Stimulated activated naive CD8-positive, alpha-beta T cell treated with anti-CD3 and anti-CD28 coated beads, Interleukin-15, Interleukin-2, amounts not matched to agents 100 ng/mL and 50 ng/mL, for 24 hours (primary cell): ENCODE results near the gene CLDN10.
A peak's percentile ranks its signal among the peaks of the same experiment; 100 is the strongest.

ENCODE experiments used
- H3K27ac Mint-ChIP-seq: one replicate; pipeline ENCODE4 v1.8.0; 2021; ENCODE audit warnings: mild to moderate bottlenecking, mixed read lengths
- H3K27me3 Mint-ChIP-seq: one replicate; pipeline ENCODE4 v1.8.0; 2021; ENCODE audit warnings: mixed read lengths
- H3K36me3 Mint-ChIP-seq: one replicate; pipeline ENCODE4 v1.8.0; 2021; ENCODE audit warnings: low read depth, mixed read lengths
- H3K4me1 Mint-ChIP-seq: one replicate; pipeline ENCODE4 v1.8.0; 2021; ENCODE audit warnings: low read depth, mixed read lengths
- H3K4me3 Mint-ChIP-seq: one replicate; pipeline ENCODE4 v1.8.0; 2021; ENCODE audit warnings: mild to moderate bottlenecking, mixed read lengths
- H3K9me3 Mint-ChIP-seq: one replicate; pipeline ENCODE4 v1.8.0; 2021; ENCODE audit warnings: mixed read lengths

Gene CLDN10

GRCh38 chr13:95527955-95528354 lies 24.6 kb upstream of the CLDN10 start:
- Mint-ChIP-seq H3K4me3 (no peak overlapping the region), H3K27ac (no peak overlapping the region), H3K36me3 (peaks cover 4% of the 10 kb centered on the region), H3K4me1 (no peaks in the 10 kb centered on the region), H3K27me3 (peaks cover 29% of the 10 kb centered on the region), H3K9me3 (peaks cover 9% of the 10 kb centered on the region)

GRCh38 chr13:95530178-95530577 lies 22.3 kb upstream of the CLDN10 start:
- Mint-ChIP-seq H3K4me1 (peaks cover 2% of the 10 kb centered on the region), H3K27ac (no peak overlapping the region), H3K9me3 (peaks cover 9% of the 10 kb centered on the region), H3K4me3 (no peak overlapping the region), H3K27me3 (peaks cover 35% of the 10 kb centered on the region), H3K36me3 (peaks cover 4% of the 10 kb centered on the region)

- Mint-ChIP-seq H3K4me1 (peaks cover 9% of the 10 kb centered on the region), H3K27me3 (peaks cover 43% of the 10 kb centered on the region), H3K27ac (no peak overlapping the region), H3K9me3 (peaks cover under 1% of the 10 kb centered on the region), H3K36me3 (peaks cover under 1% of the 10 kb centered on the region), H3K4me3 (no peak overlapping the region)
Measured at GRCh38 chr13:95533545-95534160, 18.9 kb upstream of the CLDN10 start.

- peaks cover 38% of the 10 kb centered on the region for H3K27me3 Mint-ChIP-seq
- no peak overlapping the region for H3K4me3 Mint-ChIP-seq
- no peaks in the 10 kb centered on the region for H3K9me3 Mint-ChIP-seq
Measured at GRCh38 chr13:95535243-95535642, 17.3 kb upstream of the CLDN10 start.

GRCh38 chr13:95536632-95537241 lies 15.8 kb upstream of the CLDN10 start:
- Mint-ChIP-seq H3K36me3 (no peaks in the 10 kb centered on the region), H3K9me3 (no peaks in the 10 kb centered on the region), H3K27ac (no peak overlapping the region), H3K27me3 (peaks cover 41% of the 10 kb centered on the region), H3K4me3 (no peak overlapping the region), H3K4me1 (peaks cover 9% of the 10 kb centered on the region)

More at GRCh38 chr13:95535243-95535642, 17.3 kb upstream of the CLDN10 start:
- H3K4me1 Mint-ChIP-seq, result peaks cover 9% of the 10 kb centered on the region
- no peaks in the 10 kb centered on the region for H3K36me3 Mint-ChIP-seq
- H3K27ac Mint-ChIP-seq, result no peak overlapping the region

GRCh38 chr13:95540888-95541287 lies 11.6 kb upstream of the CLDN10 start:
- Mint-ChIP-seq H3K4me1 (no peaks in the 10 kb centered on the region), H3K27me3 (peaks cover 27% of the 10 kb centered on the region), H3K27ac (no peak overlapping the region), H3K36me3 (no peaks in the 10 kb centered on the region), H3K9me3 (no peaks in the 10 kb centered on the region), H3K4me3 (no peak overlapping the region)

GRCh38 chr13:95541308-95541707 lies 11.2 kb upstream of the CLDN10 start:
- H3K27ac Mint-ChIP-seq, result no peak overlapping the region
- peaks cover 26% of the 10 kb centered on the region for H3K27me3 Mint-ChIP-seq
- H3K9me3 Mint-ChIP-seq, result no peaks in the 10 kb centered on the region
- H3K36me3 Mint-ChIP-seq, result no peaks in the 10 kb centered on the region
- H3K4me1 Mint-ChIP-seq, result no peaks in the 10 kb centered on the region
- H3K4me3 Mint-ChIP-seq, result no peak overlapping the region

GRCh38 chr13:95541911-95542474 lies 10.5 kb upstream of the CLDN10 start:
- Mint-ChIP-seq H3K4me3 (no peak overlapping the region), H3K27ac (no peak overlapping the region), H3K27me3 (peaks cover 26% of the 10 kb centered on the region), H3K36me3 (no peaks in the 10 kb centered on the region), H3K9me3 (no peaks in the 10 kb centered on the region), H3K4me1 (no peaks in the 10 kb centered on the region)

- H3K4me1 Mint-ChIP-seq, result no peaks in the 10 kb centered on the region
- no peak overlapping the region for H3K4me3 Mint-ChIP-seq
- H3K27ac Mint-ChIP-seq, result no peak overlapping the region
- H3K27me3 Mint-ChIP-seq, result peaks cover 29% of the 10 kb centered on the region
- H3K9me3 Mint-ChIP-seq, result no peaks in the 10 kb centered on the region
- H3K36me3 Mint-ChIP-seq, result no peaks in the 10 kb centered on the region
Measured at GRCh38 chr13:95544293-95544692, 8.2 kb upstream of the CLDN10 start.

- Mint-ChIP-seq H3K36me3 (no peaks in the 10 kb centered on the region), H3K4me1 (no peaks in the 10 kb centered on the region), H3K9me3 (no peaks in the 10 kb centered on the region), H3K27ac (no peak overlapping the region), H3K27me3 (peaks cover 42% of the 10 kb centered on the region), H3K4me3 (no peak overlapping the region)
Measured at GRCh38 chr13:95546919-95547318, 5.6 kb upstream of the CLDN10 start.

GRCh38 chr13:95547531-95548167 lies 4.9 kb upstream of the CLDN10 start:
- peaks cover 43% of the 10 kb centered on the region for H3K27me3 Mint-ChIP-seq
- H3K9me3 Mint-ChIP-seq, result no peaks in the 10 kb centered on the region
- no peak overlapping the region for H3K4me3 Mint-ChIP-seq
- no peaks in the 10 kb centered on the region for H3K4me1 Mint-ChIP-seq
- no peaks in the 10 kb centered on the region for H3K36me3 Mint-ChIP-seq
- no peak overlapping the region for H3K27ac Mint-ChIP-seq

GRCh38 chr13:95552208-95552538 lies 347 bp upstream of the CLDN10 start:
- no peaks in the 10 kb centered on the region for H3K36me3 Mint-ChIP-seq
- H3K9me3 Mint-ChIP-seq, result no peaks in the 10 kb centered on the region
- H3K4me3 Mint-ChIP-seq, result no peak overlapping the region
- H3K27me3 Mint-ChIP-seq, result peaks cover 61% of the 10 kb centered on the region
- no peak overlapping the region for H3K27ac Mint-ChIP-seq
- H3K4me1 Mint-ChIP-seq, result peaks cover 9% of the 10 kb centered on the region

- Mint-ChIP-seq H3K4me1 (peaks cover 9% of the 10 kb centered on the region), H3K27ac (no peak overlapping the region), H3K36me3 (no peaks in the 10 kb centered on the region), H3K4me3 (peak overlapping the region; percentile 36), H3K27me3 (peaks cover 67% of the 10 kb centered on the region), H3K9me3 (no peaks in the 10 kb centered on the region)
Measured at GRCh38 chr13:95553581-95554385, 1.3 kb downstream of the CLDN10 start.

- Mint-ChIP-seq H3K9me3 (no peaks in the 10 kb centered on the region), H3K27me3 (peaks cover 42% of the 10 kb centered on the region), H3K36me3 (no peaks in the 10 kb centered on the region), H3K27ac (no peak overlapping the region), H3K4me1 (peaks cover 9% of the 10 kb centered on the region), H3K4me3 (no peak overlapping the region)
Measured at GRCh38 chr13:95557013-95557412, 4.5 kb downstream of the CLDN10 start.

GRCh38 chr13:95559100-95559499 lies 6.6 kb downstream of the CLDN10 start:
- Mint-ChIP-seq H3K27ac (no peak overlapping the region), H3K9me3 (no peaks in the 10 kb centered on the region), H3K27me3 (peaks cover 45% of the 10 kb centered on the region), H3K4me1 (no peaks in the 10 kb centered on the region), H3K4me3 (no peak overlapping the region), H3K36me3 (no peaks in the 10 kb centered on the region)
